Transverse colon (tissue), 4 donors: ENCODE results near the gene CNOT11. TPM values are rescaled to one million over a fixed set of nuclear protein-coding genes. Genes with fewer than 3 reads are reported as not detected.

Experiments
- DNase-seq: peaks from one replicate; pipeline ENCODE4 v3.0.0-alpha.2; 2019
- H3K27ac ChIP-seq, 4 donors: fragments of 200-600 bp; sonication (generic); 2 replicates each; pipeline ENCODE4 v1.5.1; 2016 to 2018; ENCODE audit warnings: inconsistent platforms in 4 of 4
- H3K27me3 ChIP-seq: fragments of 200-600 bp; sonication (generic); 2 replicates; pipeline ENCODE4 v1.5.1; 2017; ENCODE audit warnings: inconsistent platforms
- H3K36me3 ChIP-seq, 4 donors: fragments of 200-600 bp; sonication (generic); 2 replicates each; pipeline ENCODE4 v1.5.1; 2017 to 2019; ENCODE audit warnings: inconsistent platforms in 4 of 4
- H3K4me1 ChIP-seq, 4 donors: fragments of 200-600 bp; sonication (generic); 2 replicates each; pipeline ENCODE4 v1.5.1; 2017 to 2020; ENCODE audit warnings: inconsistent platforms in 4 of 4
- H3K4me3 ChIP-seq, 4 donors: fragments of 200-600 bp; sonication (generic); 1 replicate in 1 of 4; 2 replicates in 3 of 4; pipeline versions ENCODE4 v1.5.1 to v1.6.1; 2017 to 2019; ENCODE audit warnings: inconsistent platforms in 4 of 4
- H3K9me3 ChIP-seq, 2 donors: fragments of 200-600 bp; sonication (generic); 2 replicates each; pipeline ENCODE4 v1.5.1; 2017 to 2019; ENCODE audit warnings: inconsistent platforms in 2 of 2
- CTCF ChIP-seq, 5 experiments: fragments of 200-600 bp in 3 of 5; fragments of 450-650 bp in 2 of 5; sonication (generic) in 3 of 5; IDR thresholded peaks; 1 replicate in 2 of 5; 2 replicates in 3 of 5; pipeline ENCODE4 v1.5.1; 2016 to 2017; ENCODE audit warnings: antibody characterized with exemption in 5 of 5, inconsistent platforms in 3 of 5, mild to moderate bottlenecking in 2 of 5, moderate library complexity in 1 of 5
- POLR2A ChIP-seq: fragments of 450-650 bp; IDR thresholded peaks from one replicate; pipeline ENCODE4 v1.6.1; 2016; ENCODE audit warnings: antibody characterized with exemption, mild to moderate bottlenecking, moderate library complexity
- POLR2AphosphoS5 ChIP-seq, 3 donors: sonication (generic); formaldehyde crosslinking; IDR thresholded peaks; one replicate each; pipeline ENCODE4 v1.6.1; 2016; ENCODE audit warnings: antibody characterized with exemption in 3 of 3
- WGBS, 2 donors: methylation state at CpG; one replicate each; pipeline ENCODE4 v1.1.5; 2018; ENCODE audit warnings: low coverage in 1 of 2; 5-methylcytosine and 5-hydroxymethylcytosine counted together
- in situ Hi-C, 4 donors: fragments of 200-750 bp; cut with MboI; loops; one replicate each; pipeline versions ENCODE4 v1.15.0 to v1.15.1; 2017; ENCODE audit warnings: low sequenced_read_pairs in 3 of 4, low pct_ligation_motif_present in 1 of 4, low pct_unique_long_range_greater_than_20kb in 1 of 4
- intact Hi-C: fragments of 100-400 bp; cut with DNase I; formaldehyde crosslinking; loops from one replicate; pipeline ENCODE4 v1.15.1; 2023; ENCODE audit warnings: low total_unique reads
- total RNA-seq, 4 donors: library from RNA; depleted of rRNA; stranded (reverse); fragments of >200 nt; gene quantifications; one replicate each; pipeline ENCODE4 v1.1.0, GENCODE V29; 2016

Gene CNOT11
- total RNA-seq = 10 to 100 TPM; 36.8 to 48.4 (median 37.6) TPM

GRCh38 chr2:101252408-101253012 lies at the start of gene CNOT11:
TSS of gene CNOT11 (plus strand) at chr2:101252886. CDS start at chr2:101252965, 79 bp downstream.
- Histone ChIP-seq H3K4me3 (peak within 1 kb of the TSS; percentile 91 to 100 (median 98)), H3K27ac (peak within 1 kb of the TSS; percentile 97 to 100 (median 98)), H3K9me3 (no peaks in the 10 kb centered on the region), H3K36me3 (no peaks in the 10 kb centered on the region), H3K4me1 (peaks cover 17 to 40% (median 31%) of the 10 kb centered on the region in 4 donors), H3K27me3 (no peaks in the 10 kb centered on the region)
- DNase-seq = peak; percentile 100
- WGBS, 2 donors = 0% methylated on average over 62 of the region's 63 CpGs; no CpG with 5 or more reads in 1 of the 2 donors
- intact Hi-C loops (no loop called here), in situ Hi-C loops (no loop called here)
- TF ChIP-seq POLR2AphosphoS5 (IDR thresholded peaks at IDR 0.05) = peak; percentile 69 to 93 (median 85)
- no peak for TF ChIP-seq CTCF (IDR thresholded peaks at IDR 0.05)
- peak; percentile 88 for TF ChIP-seq POLR2A

GRCh38 chr2:101204400-101205115 lies 48.1 kb upstream of the CNOT11 start:
- Histone ChIP-seq H3K9me3 (no peaks in the 10 kb centered on the region), H3K27me3 (no peaks in the 10 kb centered on the region), H3K4me3 (no peak overlapping the region), H3K36me3 (no peaks in the 10 kb centered on the region), H3K27ac (no peak overlapping the region), H3K4me1 (peaks cover 0 to 4% (median 0%) of the 10 kb centered on the region in 4 donors)
- in situ Hi-C loops = loop anchor here in 2 of 4 donors (25.0 kb wide), 1 partner anchor 192 kb away; the partner anchor contains the start of gene RPL31 (in 2 of the 2)
- TF ChIP-seq POLR2A = no peak
- TF ChIP-seq CTCF (IDR thresholded peaks at IDR 0.05) = peak in 1 of 5 experiments; percentile 2
- 89 to 100% methylated on average over 3 to 4 of the region's 4 CpGs for WGBS, 2 donors
- DNase-seq = no peak
- intact Hi-C loops = loop anchor here (2.0 kb wide), 1 partner anchor 192 kb away; no protein-coding TSS in a partner anchor

- no peaks in the 10 kb centered on the region for H3K27me3 ChIP-seq
- H3K9me3 ChIP-seq = no peaks in the 10 kb centered on the region
- in situ Hi-C loops (loop anchor here in 2 of 4 donors (25.0 kb wide), 1 partner anchor 193 kb away; the partner anchor contains the start of gene RPL31 (in 2 of the 2)), intact Hi-C loops (loop anchor here (2.0 kb wide), 1 partner anchor 193 kb away; no protein-coding TSS in a partner anchor)
- H3K4me1 ChIP-seq = peaks cover 0 to 4% (median 0%) of the 10 kb centered on the region in 4 donors
- 39% methylated on average over 9 to 15 of the region's 15 CpGs for WGBS, 2 donors
- peak overlapping the region in 1 of 4 donors; percentile 27 for H3K4me3 ChIP-seq
- no peaks in the 10 kb centered on the region for H3K36me3 ChIP-seq
- peak; percentile 50 for DNase-seq
- H3K27ac ChIP-seq = peak overlapping the region in 1 of 4 donors; percentile 30
- no peak for TF ChIP-seq POLR2AphosphoS5 (IDR thresholded peaks at IDR 0.05)
- peak; percentile 47 to 58 (median 51) for TF ChIP-seq CTCF (IDR thresholded peaks at IDR 0.05)
- TF ChIP-seq POLR2A = no peak
Measured at GRCh38 chr2:101205521-101206479, 46.9 kb upstream of the CNOT11 start.
